ENCODE data around the gene IFNK. TPM values are rescaled to one million over a fixed set of nuclear protein-coding genes. Genes with fewer than 3 reads are reported as not detected.

IFNK gene
- total and polyA plus RNA-seq, 4 donors = not detected

GRCh38 chr9:27542508-27542907 is 18.4 kb downstream of the IFNK start:
- DNase-seq (ENCODE audit: low spot score) = no peak
- 97% methylated on average over 2 of the region's 2 CpGs for WGBS
- H3K4me1 ChIP-seq (ENCODE audit: control insufficient read depth in 4 of 4, insufficient read depth in 4 of 4, low read length in 3 of 4) = peaks cover 7 to 29% (median 20%) of the 10 kb centered on the region in 4 donors
- TF ChIP-seq NR2F2 (IDR thresholded peaks at IDR 0.05) = no peak
- TF ChIP-seq GABPA (IDR thresholded peaks at IDR 0.05 in 1 of 2, conservative IDR thresholded peaks at IDR 0.05 in 1 of 2) = no peak
- no peak for TF ChIP-seq HNF4A (conservative IDR thresholded peaks at IDR 0.05)
- TF ChIP-seq JUND (IDR thresholded peaks at IDR 0.05) = no peak
- no peak for TF ChIP-seq TAF1 (conservative IDR thresholded peaks at IDR 0.05)
- TF ChIP-seq, protein P1, sequence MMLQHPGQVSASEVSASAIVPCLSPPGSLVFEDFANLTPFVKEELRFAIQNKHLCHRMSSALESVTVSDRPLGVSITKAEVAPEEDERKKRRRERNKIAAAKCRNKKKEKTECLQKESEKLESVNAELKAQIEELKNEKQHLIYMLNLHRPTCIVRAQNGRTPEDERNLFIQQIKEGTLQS (IDR thresholded peaks at IDR 0.05) = no peak
- TF ChIP-seq, protein P2, sequence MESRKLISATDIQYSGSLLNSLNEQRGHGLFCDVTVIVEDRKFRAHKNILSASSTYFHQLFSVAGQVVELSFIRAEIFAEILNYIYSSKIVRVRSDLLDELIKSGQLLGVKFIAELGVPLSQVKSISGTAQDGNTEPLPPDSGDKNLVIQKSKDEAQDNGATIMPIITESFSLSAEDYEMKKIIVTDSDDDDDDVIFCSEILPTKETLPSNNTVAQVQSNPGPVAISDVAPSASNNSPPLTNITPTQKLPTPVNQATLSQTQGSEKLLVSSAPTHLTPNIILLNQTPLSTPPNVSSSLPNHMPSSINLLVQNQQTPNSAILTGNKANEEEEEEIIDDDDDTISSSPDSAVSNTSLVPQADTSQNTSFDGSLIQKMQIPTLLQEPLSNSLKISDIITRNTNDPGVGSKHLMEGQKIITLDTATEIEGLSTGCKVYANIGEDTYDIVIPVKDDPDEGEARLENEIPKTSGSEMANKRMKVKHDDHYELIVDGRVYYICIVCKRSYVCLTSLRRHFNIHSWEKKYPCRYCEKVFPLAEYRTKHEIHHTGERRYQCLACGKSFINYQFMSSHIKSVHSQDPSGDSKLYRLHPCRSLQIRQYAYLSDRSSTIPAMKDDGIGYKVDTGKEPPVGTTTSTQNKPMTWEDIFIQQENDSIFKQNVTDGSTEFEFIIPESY (IDR thresholded peaks at IDR 0.05) = no peak
- no peak for TF ChIP-seq FOXA1 (IDR thresholded peaks at IDR 0.05)
- TF ChIP-seq EGR1 (IDR thresholded peaks at IDR 0.05; ENCODE audit: low read depth in 2 of 2) = no peak
- no peak for TF ChIP-seq SP1 (IDR thresholded peaks at IDR 0.05)
- TF ChIP-seq FOXA2 (IDR thresholded peaks at IDR 0.05) = no peak
- TF ChIP-seq, protein P3, sequence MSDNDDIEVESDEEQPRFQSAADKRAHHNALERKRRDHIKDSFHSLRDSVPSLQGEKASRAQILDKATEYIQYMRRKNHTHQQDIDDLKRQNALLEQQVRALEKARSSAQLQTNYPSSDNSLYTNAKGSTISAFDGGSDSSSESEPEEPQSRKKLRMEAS (IDR thresholded peaks at IDR 0.05) = no peak
- no peak for TF ChIP-seq RAD21 (IDR thresholded peaks at IDR 0.05)
- no peak for TF ChIP-seq YY1 (IDR thresholded peaks at IDR 0.05)
- TF ChIP-seq, protein P4, sequence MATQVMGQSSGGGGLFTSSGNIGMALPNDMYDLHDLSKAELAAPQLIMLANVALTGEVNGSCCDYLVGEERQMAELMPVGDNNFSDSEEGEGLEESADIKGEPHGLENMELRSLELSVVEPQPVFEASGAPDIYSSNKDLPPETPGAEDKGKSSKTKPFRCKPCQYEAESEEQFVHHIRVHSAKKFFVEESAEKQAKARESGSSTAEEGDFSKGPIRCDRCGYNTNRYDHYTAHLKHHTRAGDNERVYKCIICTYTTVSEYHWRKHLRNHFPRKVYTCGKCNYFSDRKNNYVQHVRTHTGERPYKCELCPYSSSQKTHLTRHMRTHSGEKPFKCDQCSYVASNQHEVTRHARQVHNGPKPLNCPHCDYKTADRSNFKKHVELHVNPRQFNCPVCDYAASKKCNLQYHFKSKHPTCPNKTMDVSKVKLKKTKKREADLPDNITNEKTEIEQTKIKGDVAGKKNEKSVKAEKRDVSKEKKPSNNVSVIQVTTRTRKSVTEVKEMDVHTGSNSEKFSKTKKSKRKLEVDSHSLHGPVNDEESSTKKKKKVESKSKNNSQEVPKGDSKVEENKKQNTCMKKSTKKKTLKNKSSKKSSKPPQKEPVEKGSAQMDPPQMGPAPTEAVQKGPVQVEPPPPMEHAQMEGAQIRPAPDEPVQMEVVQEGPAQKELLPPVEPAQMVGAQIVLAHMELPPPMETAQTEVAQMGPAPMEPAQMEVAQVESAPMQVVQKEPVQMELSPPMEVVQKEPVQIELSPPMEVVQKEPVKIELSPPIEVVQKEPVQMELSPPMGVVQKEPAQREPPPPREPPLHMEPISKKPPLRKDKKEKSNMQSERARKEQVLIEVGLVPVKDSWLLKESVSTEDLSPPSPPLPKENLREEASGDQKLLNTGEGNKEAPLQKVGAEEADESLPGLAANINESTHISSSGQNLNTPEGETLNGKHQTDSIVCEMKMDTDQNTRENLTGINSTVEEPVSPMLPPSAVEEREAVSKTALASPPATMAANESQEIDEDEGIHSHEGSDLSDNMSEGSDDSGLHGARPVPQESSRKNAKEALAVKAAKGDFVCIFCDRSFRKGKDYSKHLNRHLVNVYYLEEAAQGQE (IDR thresholded peaks at IDR 0.05) = no peak
- no peak for TF ChIP-seq CTCF (IDR thresholded peaks at IDR 0.05; ENCODE audit: low read depth, low read length, missing input control)
- no peak for TF ChIP-seq RXRA (IDR thresholded peaks at IDR 0.05)
- TF ChIP-seq HNF4G (IDR thresholded peaks at IDR 0.05) = no peak
- peaks cover 0 to 6% (median under 1%) of the 10 kb centered on the region in 4 donors for H3K36me3 ChIP-seq (ENCODE audit: control insufficient read depth in 4 of 4, insufficient read depth in 3 of 4, low read depth in 1 of 4, low read length in 3 of 4)
- no peak overlapping the region for H3K27ac ChIP-seq (ENCODE audit: low read depth in 1 of 2, low read length in 2 of 2)
- H3K9me3 ChIP-seq (ENCODE audit: control insufficient read depth in 4 of 4, low read length in 3 of 4) = no peaks in the 10 kb centered on the region
- no peak overlapping the region for H3K9ac ChIP-seq (ENCODE audit: low read depth in 1 of 2, low read length in 2 of 2)
- H3K4me3 ChIP-seq (ENCODE audit: low read depth in 1 of 3, low read length in 3 of 3) = no peak overlapping the region
- no peaks in the 10 kb centered on the region for H3K27me3 ChIP-seq (ENCODE audit: control insufficient read depth in 4 of 4, insufficient read depth in 4 of 4, low read length in 3 of 4)
